Measurements from ENCODE around the gene ZFHX3.

Gene ZFHX3

DNA sequence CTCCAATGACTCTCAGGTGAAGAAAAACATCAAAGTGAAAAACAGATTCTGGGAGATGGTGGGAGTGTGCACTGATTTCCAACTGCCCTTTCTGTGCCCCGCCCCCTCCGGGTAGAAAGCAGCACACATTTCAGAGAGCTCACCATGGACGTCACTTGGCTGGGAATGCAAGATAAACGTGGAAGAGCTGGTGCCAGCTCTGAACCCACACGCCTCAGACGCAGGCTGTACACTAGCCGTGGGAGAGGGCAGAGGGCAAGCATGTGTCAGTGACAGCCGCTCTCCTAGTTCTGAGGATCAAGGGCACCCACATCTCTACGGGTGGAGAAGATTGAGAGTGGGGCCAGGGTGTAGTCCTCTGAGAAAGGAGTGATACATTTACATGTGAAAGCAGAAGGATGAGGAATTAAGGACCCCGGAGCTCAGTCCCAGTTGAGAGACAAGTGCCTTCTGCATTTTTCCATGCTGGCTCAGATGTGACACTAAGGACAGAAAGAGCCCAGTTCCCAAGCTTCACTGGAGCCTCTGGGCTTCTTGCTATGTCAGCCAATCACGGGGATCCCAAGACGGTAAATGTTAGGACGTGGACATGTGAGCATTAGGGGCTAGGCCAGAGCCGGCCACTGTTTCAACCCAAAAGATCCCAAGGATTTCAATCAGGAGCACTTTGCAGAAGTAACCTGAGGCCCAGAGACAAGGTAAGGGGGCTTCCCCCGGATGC is 101.3 kb downstream of the ZFHX3 start:
- no peak for DNase-seq

DNA sequence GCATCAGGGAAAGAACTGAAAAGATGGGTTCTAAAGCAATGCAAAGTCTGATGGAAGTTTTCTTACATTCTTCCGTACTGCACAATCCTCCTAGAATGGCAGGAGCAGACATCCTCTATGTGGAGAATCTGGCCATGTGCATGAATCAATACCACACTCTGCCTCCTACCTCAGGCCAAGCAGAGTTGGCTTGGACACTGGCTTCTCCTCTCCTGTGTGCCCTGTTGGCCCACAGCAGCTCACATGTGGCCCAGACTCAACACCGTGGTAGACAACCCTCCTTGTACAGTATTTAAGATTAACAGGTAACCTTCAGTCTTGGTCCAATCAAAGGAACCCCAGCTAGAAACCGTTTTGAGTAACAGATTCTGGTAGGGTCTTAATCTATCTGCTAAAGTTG is 101.9 kb downstream of the ZFHX3 start:
- DNase-seq, result no peak

DNA sequence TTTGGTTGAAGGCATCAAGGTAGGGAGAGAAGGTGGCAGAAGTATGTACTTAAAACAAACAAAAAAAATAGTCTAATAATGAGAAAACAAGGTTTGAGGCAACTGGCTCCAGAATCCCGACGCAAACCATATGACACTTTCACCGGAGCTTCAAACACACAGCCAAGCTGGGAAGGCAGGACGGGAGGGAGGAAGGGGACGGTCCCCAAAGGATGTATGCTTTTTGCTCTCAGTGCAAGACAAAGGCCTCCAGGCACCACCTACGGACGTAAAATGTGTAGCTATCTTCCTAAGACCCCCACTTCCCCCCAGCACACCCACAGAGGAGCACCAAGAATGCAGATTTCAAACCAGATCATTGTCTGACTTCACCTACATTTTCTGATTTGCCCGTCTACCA is 102.3 kb downstream of the ZFHX3 start:
- no peak for DNase-seq

DNA sequence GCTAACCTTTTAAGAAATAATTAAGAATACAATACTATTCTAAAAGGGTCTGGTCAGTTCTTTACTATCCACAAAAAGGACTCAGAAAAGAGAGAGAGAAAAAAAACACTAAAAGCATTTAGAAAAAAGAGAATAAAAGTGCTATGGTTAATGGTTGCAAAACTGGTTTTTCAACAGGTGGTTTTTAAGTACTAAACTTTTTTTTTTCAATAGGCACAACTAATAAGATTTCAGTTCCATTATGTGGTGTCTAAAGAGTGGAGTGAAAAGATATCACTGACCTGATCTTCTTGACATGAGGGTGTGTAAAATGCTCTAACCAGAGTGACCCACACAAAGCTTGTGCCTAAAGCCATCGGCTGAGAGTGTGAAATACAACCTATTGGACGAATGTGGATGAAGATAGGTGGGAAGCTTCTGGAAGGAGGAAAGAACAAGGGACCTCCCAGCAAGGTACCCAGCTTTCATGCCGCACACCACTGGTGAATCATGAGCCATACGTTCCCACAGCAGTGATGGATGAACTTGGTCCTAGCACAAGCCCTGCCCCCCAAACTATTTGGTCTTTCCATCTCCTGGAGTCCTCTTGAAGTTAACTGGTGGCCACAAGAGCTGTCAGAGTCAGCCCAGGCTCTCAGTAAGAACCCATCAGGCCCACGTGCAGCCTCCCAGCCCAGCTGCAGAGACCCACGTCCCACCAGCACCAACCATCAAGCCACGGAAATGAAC is 103.0 kb downstream of the ZFHX3 start:
- no peak for DNase-seq

DNA sequence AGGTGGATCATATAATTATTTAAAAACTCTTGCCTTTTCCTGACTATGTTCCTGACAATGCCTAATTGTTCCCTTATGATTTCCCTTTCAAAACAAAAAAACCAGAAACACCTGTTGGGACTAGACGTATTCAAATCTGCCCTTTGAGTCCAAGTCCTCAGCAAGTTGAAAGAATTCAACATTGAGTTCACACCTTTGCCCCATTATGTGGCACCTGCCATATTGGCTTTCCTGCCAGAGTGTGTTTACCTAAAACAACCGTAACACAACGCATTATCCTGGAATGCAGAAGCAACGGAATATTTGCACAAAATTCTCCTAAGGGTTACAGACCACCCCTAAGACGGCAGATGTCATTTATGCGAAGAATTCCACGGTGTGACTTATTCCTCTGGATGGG is 105.9 kb downstream of the ZFHX3 start:
- DNase-seq, result no peak

DNA sequence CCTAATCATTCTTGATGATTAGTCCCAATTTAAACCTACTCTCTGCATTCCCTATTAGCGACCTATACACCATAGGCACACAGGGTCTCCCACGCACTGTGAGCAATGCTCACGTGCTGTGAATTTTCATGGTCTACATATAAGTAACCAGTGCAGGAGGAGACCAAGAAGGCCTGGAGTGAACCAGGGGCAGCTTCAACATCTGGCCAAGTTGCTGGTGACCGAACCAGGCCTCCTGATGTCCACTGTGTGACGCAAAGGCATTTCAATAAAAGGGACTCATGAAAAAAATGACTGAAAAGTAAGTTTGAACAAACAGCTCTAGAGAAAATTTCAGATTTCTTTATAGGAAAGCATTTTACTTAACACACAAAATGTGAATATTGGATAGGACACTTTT is 107.0 kb downstream of the ZFHX3 start:
- DNase-seq, result no peak

DNA sequence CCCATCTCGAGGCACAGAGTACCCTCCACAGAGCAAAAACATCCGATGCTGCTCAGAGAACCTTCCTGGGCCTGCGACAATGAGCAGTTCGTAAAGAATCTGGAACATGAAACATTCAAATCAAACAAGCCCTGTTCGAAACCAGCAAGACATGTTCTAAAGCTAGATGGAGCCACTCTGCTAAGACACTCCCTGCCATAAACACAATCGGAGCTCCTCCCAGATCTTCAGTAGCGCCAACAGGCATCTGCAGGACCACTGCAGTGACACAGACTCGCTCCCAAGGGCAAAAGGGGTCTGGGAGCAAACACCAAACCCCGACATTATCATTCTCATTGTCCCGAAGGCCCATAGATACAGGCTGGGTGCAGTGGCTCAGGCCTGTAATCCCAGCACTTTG is 108.7 kb downstream of the ZFHX3 start:
- DNase-seq, result no peak

DNA sequence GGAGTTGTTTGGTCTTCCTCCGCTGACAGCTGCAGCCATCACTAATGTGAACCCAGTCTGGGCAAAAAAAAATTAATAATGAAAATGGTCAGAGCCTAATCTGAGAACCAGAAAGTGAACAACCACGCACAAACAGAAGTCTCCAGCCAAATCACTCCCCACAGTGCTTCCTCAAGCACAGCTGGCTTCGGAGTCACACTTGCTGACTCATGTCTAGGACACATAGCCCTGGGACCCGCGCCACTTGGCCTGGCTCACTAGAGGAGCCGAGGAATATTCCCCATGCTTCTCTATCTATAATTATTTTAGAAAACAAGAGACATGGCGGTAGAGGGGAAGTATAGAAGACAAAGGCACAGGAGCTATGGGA is 109.1 kb downstream of the ZFHX3 start:
- DNase-seq, result no peak

DNA sequence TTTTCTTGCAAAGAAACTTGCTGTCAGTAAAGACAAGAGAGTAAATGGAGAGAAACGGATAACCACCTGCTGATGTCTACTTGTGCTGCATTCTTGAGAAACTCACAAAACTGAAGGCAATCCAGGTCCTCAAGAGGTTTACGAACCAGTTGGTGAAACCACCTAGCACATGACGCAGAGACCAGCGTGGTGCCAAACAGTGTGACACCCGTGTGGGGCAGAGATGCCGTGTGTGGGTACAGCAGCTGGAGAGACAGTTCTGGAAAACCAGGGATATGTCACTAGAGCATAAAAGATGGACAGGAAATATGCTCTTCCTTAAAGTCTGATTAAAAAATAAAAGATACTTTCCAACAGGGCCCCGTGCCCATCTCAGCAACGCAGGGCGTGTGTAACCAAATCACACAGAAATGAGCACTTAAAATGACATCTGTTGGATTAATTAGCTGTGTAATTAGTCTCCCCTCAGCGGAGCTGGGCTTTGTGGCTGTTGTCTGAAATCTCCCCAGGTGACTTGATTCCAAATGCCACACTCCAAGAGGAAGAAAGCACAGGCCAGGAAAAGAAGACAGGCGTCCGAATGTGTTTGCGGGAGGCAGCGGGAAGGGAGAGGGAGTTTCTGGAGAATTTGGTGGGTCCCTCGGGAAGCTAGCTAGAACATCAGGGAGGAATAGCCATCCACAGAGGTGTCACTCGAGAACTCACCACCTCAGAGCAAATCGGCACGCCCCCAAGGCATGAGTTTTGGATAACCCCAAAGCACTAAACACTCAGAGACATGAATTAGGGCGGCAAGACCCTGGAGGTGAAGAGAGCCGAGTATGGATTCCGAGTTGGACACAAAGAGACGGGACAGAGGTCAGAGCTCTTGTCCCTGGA is 109.8 kb downstream of the ZFHX3 start:
- DNase-seq, result no peak

DNA sequence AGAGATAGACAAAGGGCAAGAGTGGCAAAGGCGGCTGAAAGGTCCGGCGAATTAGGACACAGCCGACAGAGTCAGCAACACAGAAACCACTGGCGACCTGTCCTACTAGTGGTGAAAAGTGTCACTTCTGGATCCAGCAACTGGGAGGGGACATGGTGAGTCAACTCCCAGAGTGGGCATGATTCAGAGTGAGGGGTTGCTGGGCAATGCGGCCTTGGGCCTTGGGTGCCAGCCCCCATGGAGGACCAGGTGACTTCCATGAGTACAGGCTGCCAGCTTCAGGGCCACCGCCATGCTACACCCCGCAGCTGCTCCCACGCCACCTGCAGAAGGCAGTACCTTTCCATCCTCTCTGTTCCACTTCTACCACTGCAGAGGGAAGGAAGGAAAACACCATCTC is 110.6 kb downstream of the ZFHX3 start:
- DNase-seq, result no peak

DNA sequence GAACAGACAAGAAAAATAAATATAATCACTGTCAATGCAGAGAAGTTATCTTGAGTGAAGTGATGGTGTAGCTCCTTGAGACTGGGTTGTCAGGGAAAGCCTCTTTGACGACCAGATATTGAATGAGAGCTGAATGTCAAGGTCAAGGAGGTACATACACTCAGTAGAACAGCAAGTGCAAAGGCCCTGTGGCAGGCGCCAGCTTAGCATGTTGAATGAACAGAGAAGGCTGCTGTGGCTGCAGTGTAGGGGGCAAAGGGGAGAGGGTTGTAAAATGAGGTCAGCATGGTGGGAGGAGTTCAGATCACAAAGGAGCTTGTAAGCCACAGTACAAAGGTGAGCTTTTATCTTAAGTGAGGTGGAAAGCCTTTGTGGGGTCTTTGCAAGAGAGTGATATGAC is 111.5 kb downstream of the ZFHX3 start:
- no peak for DNase-seq

DNA sequence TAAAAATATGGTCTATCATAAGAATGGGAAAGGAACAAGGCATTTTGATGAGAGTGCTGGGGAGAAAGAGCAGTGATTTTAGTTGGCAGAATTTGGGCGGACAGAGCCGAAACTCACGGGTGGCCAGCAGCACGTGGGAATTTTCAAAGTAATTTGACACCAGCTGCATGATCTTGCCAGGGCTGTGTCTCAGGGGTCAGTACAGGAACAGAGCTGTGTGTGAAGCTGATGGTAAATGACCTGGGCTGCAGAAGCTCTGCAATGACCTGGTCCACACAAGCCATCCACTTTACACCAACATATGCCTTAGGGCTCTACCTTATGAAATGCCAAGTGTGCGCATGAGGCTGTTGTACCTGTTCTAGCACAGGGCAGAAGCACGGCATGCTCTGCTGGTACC is 112.0 kb downstream of the ZFHX3 start:
- no peak for DNase-seq

DNA sequence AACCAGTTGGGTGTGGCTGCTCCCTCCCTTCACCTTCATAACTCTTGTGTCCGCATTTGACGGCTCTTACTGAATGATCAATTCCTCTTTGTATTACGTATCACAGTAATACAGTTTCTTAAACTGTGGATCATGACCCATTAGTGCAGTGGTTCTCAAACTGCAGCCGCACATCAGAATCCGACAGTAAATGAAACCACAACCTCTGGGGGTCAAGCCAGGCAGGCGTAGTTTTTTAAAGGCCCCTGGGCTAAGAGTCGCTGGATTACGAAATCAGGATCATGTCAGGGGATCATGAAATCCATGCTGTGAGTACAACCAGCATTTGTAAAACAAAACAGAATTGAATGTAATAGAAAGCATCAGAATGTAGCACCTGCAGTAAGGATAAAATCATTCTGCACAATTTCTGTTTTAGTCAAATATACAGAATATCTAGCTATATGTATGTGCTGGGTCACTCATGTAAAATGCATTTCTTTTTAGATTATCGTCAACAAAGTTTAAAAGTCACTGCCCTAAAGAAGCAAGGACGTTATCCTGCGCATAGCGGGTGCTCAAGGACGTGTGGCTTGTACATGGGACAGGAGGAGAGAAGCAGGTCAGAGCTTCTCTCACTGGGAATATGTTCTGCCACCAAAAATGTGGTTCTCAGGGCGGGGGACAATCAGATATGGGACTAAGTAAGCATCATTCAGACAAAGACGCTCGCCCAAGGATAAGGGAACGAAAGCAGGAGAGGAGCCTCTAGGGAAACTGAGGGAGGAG is 113.1 kb downstream of the ZFHX3 start:
- no peak for DNase-seq

DNA sequence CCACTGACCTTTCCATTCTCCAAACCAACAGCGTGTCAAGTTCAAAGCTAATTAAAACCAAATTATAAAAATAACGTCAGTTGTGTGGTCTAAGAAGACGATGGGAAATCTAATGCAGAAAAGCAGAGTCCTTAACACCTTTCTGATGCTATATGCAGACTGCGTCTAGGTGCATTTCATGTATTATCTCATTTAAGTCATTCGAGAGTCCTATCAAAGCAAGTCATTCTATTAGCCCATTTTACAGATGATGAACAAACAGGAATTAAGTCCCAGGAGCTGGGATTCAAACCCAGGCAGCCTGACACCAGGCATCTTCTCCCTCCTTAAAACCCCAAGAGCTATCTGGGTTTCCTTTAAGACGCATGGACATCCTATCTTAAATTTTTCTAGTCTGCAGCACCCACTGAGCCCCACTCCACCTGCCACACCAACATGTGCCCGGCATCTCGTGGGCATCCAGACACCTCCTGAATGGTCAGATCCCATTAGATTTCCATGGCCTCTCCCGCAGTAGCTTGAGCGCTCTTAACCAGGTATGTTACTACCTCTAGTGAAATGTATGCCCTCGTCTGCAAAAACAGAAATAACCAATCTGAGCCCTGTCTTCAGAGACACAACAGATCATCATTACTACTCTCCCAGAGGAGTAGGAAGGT is 115.1 kb downstream of the ZFHX3 start:
- DNase-seq, result no peak

DNA sequence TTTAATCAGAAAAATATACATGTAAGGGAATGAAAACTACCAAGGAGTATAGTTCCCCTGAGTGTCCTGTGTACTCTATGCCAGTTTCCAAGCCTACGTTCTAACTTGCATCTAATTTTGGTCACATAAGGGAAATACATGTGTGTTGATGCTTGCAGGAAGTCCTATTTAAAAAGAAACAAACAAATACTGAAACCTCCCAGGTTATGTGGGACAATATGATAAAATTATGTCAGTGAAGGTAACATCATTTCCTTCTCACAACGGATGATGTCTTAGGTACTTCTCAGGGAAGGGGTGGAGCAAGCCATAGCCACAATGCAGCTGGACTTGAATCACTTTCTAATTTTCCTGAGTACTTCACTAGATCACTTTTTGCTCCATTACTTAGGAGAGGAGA is 115.9 kb downstream of the ZFHX3 start:
- no peak for DNase-seq

DNA sequence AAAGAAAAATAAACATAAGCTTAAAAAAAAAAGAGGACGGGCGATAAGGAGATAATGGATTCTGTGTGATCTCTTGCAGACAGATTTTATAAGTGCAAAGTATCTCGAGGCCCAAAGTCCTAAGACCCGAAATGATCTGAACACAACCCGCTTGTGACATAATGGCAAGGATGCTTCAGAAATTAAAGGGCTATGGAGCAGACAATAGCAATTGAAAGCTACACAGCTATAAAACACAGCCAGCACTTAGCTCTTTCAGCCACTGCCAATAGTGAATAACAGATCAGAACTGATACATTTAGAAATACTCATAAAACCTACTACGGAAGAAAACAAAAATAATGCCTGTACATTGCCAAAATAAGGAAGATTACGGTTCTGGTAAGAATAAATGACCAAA is 117.5 kb downstream of the ZFHX3 start:
- DNase-seq, result peak; percentile 10

DNA sequence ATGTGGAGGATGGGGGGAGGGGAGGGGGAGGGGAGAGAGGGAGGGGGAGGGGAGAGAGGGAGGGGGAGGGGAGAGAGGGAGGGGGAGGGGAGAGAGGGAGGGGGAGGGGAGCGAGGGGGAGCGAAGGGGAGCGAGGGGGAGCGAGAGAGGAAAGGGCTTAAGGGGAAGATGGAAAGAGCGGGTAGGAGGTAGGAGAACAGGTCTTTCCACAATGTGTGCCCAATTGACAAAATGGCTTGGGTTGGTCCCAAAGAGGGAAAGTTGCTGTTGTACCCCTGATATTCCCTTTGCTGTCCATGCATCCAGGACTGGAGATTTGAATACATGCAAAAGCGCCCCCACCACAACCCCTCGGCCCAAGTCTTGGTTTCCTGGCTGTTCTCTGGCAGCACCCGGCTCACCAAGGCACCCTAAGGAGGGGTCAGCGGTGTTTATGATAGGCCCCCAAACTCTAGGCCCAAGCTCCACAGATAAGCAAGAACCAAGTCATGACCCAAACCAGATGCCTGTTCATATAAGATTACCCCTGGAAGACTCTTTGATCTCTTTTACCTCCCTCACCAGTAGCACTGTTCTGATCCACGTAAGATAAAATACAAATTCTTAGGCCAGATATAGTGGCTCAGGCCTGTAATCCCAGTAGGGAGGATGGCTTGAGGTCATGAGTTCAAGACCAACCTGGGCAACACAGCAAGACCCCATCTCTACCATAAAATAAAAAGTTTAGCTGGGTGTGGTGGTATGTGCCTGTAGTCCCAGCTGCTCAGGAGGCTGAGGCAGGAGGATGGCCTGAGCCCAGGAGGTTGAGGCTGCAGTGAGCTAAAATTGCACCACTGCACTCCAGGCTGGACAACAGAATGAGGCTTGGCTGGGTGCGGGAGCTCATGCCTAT is 119.6 kb downstream of the ZFHX3 start:
- no peak for DNase-seq

DNA sequence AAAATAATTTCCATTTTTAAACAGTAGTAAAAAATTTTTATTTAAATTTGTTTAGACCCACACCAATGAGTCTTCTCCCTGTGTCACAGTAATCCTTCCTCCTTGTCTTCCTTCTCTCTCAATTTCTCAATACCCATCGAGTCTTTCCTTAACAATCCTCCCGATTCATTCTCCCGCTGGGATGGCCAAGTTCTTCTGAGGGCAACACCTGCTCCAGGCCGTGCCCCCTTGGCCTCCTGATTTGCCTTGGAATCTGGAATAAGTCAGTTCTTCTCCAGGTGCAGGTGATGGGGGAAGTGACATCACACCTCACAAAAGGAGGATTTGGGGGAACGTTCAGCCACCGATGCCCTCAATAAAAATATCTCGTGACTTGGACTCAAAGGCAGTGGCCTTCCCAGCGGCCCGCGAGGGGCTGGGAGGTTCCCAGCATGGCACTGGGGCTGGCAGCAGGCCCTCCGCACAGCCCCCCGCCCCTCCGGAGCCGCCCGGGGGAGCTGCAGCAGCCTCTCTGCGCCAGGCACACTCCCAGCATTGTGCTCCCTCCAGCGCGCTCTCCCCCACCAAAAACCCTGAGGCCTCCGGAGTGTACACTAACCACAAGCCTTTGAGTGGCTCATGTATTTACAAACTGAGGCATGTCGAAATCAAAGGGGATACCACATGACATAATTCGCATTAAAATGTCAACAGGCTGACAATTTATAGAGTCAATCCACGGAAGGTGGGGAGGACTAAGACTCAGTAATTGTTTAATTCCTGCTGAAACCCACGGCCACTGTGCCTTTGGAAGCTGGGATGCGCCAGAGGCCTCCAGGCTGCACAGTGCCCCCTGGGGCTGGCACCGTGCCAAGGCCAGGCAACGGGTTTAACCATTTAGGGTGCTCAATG is 120.5 kb downstream of the ZFHX3 start:
- peak; percentile 20 for DNase-seq

DNA sequence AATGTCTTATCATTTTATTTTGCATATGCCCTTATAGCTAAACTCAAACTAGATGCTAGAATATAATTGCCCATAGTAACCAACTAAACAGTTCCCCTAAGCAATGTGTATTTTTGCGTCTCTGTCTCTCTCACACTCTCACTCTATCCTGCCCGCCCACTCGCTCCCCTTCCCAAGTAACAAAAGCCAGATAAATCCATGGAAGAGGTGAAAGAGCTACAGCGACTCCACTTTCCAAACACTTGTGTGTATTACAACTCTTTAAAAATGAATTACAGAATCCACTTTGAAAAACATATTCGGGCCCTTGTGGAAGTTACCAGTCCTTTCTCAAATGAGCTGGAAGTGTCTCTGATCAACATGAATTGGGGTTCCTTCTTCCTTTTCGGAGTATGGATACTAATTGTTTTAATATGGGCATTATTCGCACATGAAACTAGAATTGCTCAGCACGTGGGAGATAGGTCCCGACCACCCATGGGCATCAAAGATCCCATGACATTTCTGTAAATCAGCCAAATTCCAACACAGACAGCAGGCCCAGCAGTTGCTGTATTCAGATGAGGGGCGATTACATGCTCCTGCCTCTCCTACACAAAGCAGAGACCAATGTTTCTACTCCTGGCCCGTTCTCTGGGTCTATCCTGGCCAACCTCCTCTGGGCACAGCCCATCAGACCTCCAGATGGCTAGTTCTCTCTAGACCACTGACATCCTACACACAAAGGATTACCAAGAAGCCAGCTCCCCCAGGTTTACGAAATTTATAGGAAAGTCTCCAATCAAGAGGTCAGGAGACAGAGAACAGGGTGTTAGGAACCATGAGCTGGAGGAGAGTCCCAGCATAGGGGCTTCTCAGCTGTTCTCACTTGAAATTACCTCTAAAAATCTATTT is 121.5 kb downstream of the ZFHX3 start:
- DNase-seq, result no peak

Measured in NCI-H2227 treated with DMSO at 0.1 percent for 48 hours (cell line).